H1 (cell line): ENCODE results near the gene GATA5.

Experiments
- CREB1 ChIP-seq: IDR thresholded peaks from 2 replicates; pipeline ENCODE4 v1.6.1; 2012; ENCODE audit warnings: inconsistent platforms
- CTCF ChIP-seq, 3 experiments: IDR thresholded peaks; 1 replicate in 2 of 3; 2 replicates in 1 of 3; pipeline versions ENCODE4 v1.5.1 to v1.6.1; 2011; ENCODE audit warnings: low read length in 3 of 3, mild to moderate bottlenecking in 3 of 3, inconsistent platforms in 2 of 3, low read depth in 1 of 3, moderate library complexity in 1 of 3; ENCODE audit not compliant: insufficient read depth in 1 of 3; ENCODE audit errors: control extremely low read depth in 1 of 3
- EGR1 ChIP-seq: IDR thresholded peaks from 2 replicates; pipeline ENCODE4 v1.6.1; 2011; ENCODE audit warnings: low read depth, low read length, borderline replicate concordance
- EP300 ChIP-seq, 2 experiments: IDR thresholded peaks; 1 replicate in 1 of 2; 2 replicates in 1 of 2; pipeline ENCODE4 v1.6.1; 2011 to 2012; ENCODE audit warnings: low read depth in 2 of 2, low read length in 2 of 2, mild to moderate bottlenecking in 2 of 2, borderline replicate concordance in 1 of 2, inconsistent platforms in 1 of 2, moderate library complexity in 1 of 2
- EZH2 ChIP-seq: fragments of 200-600 bp; sonication (generic); IDR thresholded peaks from 2 replicates; pipeline ENCODE4 v1.7.1; 2012; ENCODE audit warnings: low read depth, mild to moderate bottlenecking, moderate library complexity, low read length, inconsistent platforms; ENCODE audit not compliant: severe bottlenecking
- POLR2AphosphoS5 ChIP-seq: IDR thresholded peaks from 2 replicates; pipeline ENCODE4 v1.6.1; 2011; ENCODE audit warnings: low read depth, low read length
- ZNF274 ChIP-seq: IDR thresholded peaks from 2 replicates; pipeline ENCODE4 v1.7.0; 2012; ENCODE audit warnings: low read length, borderline replicate concordance; ENCODE audit errors: extremely low read depth

DNA sequence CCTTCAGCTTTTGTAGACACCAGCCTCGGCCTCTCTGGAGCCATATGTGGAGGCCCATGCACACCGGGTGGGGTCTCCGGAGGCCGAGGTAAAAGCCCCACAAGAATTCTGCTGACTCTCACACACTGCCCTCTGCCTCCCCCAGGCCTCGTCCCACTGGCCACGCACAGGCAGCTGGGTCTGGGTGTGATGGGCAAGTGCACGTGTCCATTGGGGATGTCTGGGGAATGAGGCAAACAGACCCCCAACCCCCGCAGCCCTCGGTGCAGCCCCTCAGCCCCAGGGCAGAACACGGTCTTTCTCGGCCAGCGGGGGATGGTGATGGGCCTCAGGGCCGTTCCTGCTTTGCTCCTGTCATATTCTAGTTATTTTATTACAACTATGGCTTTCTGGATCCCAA lies 44.0 kb upstream of the GATA5 start:
- TF ChIP-seq EP300 (IDR thresholded peaks at IDR 0.05; ENCODE audit: borderline replicate concordance in 1 of 2, low read depth in 2 of 2, low read length in 2 of 2) (no peak), EZH2 (no peak), EGR1 (no peak), ZNF274 (no peak), CTCF (IDR thresholded peaks at IDR 0.05; ENCODE audit: control extremely low read depth in 1 of 3, insufficient read depth in 1 of 3, low read depth in 1 of 3, low read length in 3 of 3) (no peak), CREB1 (no peak), POLR2AphosphoS5 (no peak)
